Measurements from ENCODE around the gene ADGRD1.
"Not testable (repeated sequence)": the region's sequence is repeated elsewhere in the genome, so short reads cannot be mapped to it uniquely, and the experiment has no call there.

Gene ADGRD1

DNA sequence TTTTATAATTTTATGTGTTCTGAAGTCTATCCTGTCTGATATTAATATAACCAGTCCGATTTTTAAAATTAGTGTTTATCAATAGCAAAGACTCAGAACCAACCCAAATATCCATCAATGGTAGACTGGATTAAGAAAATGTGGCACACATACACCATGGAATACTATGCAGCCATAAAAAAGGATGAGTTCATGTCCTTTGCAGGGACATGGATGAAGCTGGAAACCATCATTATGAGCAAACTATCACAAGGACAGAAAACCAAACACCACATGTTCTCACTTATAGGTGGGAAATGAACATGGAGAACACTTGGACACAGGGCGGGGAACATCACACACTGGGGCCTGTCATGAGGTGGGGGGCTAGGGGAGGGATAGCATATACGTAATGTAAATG lies 16.2 kb upstream of the ADGRD1 start:
- DNase-seq (ENCODE audit: low read depth, low spot score), result not testable (repeated sequence)

DNA sequence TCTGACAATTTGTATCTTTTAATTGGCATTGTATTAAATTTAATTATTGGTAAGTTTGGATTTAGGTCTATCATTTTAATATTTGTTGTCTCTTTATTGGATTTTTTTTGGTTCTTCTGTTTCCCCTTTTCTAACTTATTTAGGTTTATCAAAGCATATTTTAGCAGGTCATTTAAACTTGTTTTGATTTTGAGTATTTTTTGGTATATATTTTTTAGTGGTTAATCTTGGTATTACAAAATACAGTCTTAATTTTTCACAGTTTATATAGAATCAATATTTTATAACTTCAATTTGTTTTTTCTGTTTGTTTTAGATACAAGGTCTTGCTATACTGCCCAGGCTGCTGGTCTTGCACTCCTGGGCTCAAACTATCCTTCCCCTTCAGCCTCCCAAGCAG lies 15.5 kb upstream of the ADGRD1 start:
- no peak for DNase-seq (ENCODE audit: low read depth, low spot score)

DNA sequence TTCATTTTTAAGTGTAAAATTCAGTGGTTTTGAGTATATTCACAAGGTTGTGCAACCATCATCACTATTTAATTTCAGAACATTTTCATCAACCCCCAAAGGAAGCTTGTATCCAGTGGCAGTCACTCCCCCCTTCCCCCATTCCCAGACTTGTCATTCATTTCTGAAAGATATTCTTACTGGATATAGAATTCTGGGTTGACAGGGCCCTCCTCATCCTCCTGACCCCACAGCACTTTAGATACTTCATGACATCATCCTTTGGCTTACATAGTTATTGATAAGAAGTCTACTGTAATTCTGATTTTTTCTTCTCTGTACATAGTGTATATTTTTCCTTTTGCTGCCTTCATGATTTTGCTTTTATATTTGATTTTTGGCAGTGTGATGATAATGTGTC lies 8.8 kb upstream of the ADGRD1 start:
- no peak for DNase-seq (ENCODE audit: low read depth, low spot score)

DNA sequence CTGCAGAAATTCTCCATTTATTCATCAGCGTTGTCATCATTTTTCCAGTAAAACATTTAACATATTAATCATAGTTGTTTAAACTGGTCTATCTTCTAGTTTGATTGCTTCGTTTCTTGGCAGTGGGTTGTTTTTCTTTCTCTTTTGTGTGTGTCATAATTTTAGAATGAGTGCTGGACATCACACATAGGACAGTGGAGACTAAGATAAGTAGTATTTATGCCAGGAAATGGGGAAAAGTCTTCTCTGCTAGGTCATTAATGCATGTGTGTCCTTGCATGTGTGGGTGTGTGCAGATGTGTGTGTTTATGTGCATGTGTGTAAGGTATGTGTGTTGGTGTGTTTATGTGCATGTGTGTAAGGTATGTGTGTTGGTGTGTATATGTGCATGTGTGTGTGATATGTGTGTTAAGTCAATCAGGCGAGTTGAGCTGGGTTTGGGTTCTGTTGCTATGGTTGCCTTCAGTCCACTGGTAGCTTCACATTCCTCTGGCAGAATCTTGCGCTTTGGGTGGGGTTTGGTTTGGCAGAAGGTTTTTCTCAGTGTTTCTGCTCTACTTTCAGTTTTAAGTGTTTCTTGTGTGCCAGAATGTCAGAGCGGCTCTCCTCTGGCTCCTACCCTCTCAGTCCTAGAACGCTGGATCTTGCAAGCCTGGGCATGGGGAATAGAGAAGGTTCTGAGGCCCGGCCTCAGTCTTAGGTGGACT lies 7.8 kb upstream of the ADGRD1 start:
- DNase-seq (ENCODE audit: low read depth, low spot score), result no peak

DNA sequence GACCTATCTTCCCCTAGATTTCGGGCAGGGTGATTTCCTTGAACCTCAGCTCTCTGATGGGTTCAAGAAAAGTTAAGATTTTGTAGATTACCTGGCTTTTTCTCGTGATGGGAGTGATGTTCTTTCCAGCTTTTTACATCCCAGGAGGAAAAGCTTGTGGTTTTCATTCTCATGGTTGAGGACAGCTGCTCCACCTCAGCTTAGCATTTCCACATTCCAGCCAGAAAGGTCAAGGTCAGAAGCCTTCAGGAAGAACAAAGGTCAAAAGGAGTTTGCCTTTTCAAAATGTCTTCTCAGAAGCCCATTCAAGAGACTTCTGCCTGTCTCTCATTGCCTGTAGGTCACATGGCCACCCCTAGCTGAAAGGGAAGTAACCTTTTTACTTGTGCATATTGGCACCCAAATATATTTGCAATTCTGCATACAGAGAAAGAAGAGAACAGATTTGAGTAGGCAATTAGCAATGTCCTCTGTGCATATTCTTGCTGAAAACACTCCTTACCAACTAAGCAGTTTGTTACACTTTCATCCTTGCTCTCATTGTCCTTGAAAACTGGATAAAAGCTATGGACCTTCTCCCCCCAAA lies 6.6 kb upstream of the ADGRD1 start:
- no peak for DNase-seq (ENCODE audit: low read depth, low spot score)

DNA sequence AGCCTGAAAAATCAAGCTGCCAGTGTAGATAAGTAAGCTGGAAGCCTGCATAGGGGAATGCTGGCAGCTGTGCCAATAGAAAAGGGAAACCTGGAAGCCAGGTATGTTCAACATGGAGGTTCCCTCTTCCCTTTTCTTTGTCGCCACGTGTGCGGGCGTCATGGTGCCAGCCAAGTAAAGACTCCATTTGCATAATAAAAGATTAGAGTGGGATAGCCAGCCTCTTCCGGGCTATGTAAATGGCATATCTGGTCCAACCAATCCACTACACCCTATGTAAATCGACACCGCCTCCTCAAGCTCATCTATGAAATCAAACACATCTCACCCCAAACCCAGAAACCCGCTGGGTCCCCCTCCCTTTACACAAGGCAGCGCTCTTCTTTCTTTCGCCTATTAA lies 5.6 kb upstream of the ADGRD1 start:
- DNase-seq (ENCODE audit: low read depth, low spot score), result no peak

DNA sequence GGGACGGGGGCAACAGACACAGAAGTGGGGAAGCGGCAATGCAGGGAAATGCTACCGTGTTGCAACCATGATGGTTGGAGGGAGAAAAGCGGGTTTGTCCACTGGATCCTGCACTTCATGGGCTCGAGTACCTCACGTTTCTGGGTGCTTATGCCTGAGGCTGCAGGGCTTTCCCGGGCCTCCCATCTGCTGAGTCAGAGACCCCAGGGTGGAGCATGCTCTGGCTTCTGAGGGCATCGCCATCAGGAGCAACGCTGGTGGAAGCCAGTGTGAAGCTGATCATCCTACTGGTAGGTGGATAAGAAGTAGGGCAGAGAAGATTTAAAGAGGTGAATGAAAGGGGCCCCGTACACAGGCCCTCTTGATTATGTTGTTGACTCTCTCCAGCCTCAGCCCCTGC lies 5.0 kb upstream of the ADGRD1 start:
- no peak for DNase-seq (ENCODE audit: low read depth, low spot score)

DNA sequence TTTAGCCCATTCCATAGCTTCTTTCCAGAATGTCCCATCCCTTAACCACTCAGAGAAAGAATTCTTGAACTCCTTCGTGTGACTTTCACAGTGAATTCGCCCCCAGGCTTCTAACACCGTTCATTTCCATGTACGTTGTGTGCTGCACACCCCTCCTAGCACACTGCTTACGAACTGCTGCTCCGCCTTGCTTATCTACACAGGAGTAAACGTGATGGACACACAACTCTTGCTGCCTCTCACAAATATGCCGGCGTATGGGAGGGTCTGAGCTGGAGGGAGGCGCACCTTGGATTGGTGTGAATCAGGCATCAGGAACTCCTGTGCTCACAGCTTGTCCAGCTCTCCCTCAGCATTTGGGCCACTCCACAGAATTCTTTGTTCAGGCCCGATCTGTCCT lies 3.9 kb upstream of the ADGRD1 start:
- no peak for DNase-seq (ENCODE audit: low read depth, low spot score)

DNA sequence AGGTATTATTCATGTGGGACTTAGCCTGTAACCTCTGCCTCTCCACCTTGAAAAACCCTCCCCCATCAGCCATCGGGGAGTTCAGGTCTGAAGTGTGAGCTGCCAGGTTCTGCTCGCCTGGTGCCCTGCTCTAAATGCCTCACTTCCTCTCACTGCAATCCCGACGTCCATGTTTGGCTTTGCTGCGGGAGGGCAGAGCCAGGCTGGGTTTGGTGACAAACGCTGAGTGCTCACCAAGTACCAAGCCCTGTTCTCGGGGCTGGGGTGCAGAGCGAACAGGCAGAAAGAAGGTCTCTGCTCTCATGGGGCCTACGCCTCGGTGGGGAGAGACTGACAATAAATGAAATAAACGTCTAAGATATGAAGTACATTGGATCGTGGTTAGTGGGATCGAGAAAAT lies 2.1 kb upstream of the ADGRD1 start:
- DNase-seq (ENCODE audit: low read depth, low spot score), result no peak

DNA sequence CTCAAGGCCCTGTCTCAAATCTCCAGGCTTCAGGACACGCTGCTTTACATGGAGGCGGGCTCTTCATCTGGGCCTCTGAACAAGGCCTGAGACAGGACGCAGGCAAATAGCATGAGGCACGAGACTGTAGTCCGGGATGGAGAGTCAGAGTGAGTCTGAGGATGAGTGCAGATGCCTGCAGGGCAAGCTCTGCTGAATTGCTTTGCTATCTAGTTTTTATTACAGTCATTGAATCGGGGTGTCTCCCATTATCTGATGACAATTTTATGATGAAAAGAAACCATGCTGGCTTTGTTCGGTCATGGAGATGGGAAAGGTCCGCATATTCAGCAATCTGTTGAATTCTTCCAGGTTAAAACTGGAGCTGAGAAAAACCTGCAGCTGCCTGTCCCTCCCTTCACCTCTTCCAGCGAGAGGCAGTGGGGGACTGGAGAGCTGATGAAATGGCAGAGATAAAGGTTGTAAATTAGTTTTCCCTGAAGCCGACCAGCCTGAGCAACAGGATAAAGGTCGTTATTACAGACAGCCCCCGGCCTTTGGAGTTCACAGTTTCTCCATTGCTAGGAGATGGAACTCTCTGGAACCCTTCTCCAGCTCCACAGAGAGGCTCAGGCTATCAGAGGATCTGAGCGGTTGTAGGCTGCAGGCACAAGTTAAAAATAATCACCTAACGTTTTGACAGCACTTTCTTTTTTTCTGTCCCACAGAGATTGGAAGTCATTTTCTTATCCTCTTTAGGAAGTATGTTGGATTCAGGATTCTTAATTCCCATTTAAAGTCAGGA lies 1.3 kb upstream of the ADGRD1 start:
- DNase-seq (ENCODE audit: low read depth, low spot score), result no peak

DNA sequence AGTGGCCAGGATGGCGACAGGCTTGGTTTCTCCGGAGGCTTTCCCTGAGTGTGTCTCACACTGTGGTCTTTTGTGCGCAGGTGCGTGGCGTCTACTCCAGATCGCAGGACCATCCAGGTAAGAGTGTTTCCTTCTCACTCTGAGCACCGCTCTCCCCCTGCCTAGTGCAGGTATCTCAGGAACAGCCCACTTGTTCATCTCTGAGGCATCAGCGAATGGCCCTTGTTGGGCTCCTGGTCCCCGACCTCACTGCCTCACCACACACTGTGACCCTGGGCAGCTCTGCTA lies 781 bp downstream of the ADGRD1 start:
- no peak for DNase-seq (ENCODE audit: low read depth, low spot score)

DNA sequence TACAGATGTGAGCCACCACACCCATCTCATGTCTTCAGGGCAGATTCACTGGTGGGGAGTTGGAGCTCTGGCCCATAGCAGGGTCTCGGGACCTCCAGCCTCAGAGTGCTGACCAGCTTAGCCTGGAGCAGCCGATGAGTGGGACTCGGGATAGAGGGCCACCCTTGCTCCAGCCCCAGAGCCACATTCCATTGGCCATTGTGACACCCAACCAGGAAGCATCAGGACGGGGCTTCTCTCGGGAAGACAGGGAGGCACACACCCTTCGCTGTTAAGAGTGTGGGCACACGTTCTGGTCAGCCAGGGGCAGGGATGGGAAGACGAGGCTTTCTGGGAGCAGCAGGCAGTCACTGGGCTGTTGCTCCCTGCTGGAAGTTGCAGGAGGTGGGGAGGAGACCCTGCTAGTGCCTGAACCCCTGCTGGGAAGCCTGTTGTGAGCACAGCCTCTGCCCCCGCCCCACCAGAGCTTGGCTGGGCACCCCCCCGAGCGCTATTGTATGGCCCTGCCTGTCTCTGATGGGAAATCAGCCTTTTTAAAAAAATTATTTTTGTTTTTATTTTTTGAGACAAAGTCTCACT lies 1.6 kb downstream of the ADGRD1 start:
- no peak for DNase-seq (ENCODE audit: low read depth, low spot score)

DNA sequence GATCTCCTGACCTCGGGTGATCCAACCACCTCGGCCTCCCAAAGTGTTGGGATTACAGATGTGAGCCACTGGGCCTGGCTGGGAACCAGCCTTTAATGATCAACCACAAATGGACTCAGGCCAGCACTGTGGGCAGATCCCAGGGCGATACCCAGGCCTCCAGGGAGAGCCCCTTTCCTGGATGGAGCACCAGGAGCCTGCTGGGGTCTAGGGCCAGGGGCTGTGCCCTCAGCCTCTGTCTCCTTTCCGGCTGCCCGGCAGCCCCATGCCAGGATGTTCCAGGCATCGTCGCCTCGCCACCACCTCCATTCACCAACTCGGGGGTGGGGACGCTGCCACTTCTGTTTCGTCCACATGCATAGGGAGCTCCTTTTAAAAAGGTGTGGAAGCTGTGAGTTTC lies 2.3 kb downstream of the ADGRD1 start:
- no peak for DNase-seq (ENCODE audit: low read depth, low spot score)

DNA sequence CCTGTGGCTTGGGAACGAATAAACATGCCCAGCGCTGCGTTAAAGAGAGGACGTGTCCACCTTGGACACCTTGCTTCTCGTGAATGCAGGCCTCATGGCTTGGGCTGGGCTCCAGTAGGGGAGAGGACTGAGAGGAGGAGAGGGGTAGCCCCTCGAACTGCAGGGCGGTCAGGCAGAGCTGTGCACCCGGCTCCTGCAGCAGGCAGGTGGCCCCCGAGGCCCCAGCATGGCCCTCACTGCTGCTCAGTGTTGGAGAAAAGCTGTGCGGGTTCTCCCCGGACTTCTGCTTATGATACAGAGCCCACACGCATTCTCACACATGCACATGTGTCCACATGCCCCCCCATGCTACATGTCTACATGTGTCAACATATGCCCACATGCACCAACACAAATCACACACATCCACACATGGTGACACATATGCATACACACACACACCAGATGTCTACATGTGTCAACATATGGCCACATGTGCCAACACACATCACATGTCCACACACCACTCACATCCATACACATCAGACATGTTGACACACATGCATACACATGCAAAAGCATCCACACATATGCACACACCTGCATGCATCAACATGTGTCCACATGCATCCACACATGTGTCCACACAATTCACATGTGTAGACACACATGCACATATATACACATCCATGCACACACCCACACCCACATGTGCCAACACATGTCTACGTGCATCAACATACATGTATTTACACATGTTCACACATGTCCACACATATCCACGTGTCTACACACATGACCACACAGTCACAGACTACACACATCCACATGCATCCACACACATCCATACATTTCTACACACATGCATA lies 3.0 kb downstream of the ADGRD1 start:
- no peak for DNase-seq (ENCODE audit: low read depth, low spot score)

DNA sequence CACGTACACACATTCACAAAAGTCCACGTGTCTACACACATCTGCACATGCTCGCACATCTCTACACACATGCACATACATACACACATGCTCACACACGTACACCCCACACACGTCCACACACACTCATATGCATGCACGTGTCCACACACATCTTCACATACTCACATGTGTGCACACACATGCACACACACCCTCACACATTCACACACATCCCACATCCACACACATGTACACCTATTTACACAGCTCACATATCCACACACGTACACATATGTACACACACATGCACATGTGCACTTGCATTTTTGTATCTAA lies 3.6 kb downstream of the ADGRD1 start:
- DNase-seq (ENCODE audit: low read depth, low spot score), result no peak

DNA sequence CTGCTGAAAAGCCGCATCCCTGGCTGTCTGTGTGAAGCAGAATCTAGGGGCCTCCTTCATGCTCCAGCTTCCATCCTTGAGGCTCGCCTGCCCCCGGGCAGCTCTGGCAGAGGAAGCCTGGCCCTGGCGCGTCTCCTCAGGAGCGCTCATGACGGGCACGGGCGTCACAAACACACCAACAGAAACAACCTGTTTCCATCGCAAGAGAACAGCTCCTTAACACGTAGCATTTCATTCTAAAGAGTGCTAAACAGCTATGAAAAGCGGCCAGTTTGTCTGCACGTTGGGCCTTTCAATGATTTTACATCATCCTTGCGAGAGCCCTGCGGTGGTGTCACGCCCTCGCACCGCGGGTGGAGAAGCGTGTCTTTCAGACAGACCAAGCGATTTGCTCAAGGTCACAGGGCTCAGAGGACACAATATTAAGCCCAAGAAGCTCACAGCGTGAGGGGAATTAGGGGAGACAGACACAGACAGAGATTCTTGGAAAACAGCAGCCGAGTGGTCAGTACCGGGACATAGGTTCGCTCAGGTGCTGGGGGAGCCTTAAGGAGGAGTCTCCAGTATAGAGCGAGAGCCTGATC lies 4.9 kb downstream of the ADGRD1 start:
- DNase-seq (ENCODE audit: low read depth, low spot score), result no peak

DNA sequence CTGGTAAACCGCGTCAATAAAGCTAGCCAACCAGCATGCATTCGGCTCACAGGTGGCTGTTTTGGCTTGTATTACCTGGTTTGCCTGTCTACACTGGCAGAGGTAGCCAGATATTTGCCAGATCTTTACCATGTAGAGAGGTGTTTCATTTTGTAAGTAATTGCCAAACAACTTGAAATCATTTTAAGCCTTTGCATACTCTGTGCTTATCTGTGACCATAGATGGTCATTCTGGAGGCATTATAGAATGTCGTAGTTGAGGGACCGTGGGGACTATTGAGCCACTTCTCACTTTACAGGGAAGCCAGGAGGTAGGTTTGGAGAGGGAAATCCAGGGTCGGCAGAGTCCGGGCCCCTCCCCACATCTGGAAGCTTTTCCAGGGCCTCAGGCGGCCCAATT lies 5.9 kb downstream of the ADGRD1 start:
- DNase-seq (ENCODE audit: low read depth, low spot score), result no peak

DNA sequence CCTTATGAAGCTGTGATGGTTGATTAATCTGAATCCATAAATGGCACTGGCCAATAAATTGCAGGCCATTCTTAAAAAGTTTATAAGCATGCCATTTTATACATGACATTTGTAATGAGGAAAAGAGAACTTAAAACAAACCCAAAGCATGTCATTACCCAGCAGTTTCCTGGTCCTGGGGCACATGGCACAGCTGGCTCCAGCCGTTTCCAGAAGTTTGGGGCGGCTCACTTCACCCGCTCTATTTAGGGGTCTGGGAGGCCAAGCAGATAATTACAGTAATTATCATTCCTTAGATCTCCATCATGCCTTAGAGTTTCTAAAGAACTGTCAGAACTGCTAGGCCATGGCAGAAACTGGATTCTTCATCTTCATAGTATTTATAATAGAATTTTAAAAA lies 6.4 kb downstream of the ADGRD1 start:
- no peak for DNase-seq (ENCODE audit: low read depth, low spot score)

DNA sequence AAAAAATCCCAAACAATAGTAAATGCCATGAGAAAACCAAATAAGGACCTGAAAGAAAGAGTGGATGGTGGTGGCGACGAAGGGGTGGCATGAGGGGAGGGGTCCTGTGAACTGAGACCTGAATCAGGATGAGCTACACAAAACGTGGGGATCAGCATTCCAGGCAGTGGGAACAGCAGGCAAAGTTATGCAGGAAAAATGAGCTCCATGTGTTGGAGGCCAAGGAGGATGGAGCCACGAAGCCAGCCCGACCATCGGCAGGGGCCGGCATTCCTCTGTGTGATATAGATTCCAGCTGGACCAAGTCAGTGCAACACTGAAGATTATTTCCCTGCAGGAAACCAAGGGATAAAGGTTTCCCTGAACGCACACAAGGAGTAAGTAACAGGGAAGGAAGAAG lies 7.1 kb downstream of the ADGRD1 start:
- DNase-seq (ENCODE audit: low read depth, low spot score), result no peak

DNA sequence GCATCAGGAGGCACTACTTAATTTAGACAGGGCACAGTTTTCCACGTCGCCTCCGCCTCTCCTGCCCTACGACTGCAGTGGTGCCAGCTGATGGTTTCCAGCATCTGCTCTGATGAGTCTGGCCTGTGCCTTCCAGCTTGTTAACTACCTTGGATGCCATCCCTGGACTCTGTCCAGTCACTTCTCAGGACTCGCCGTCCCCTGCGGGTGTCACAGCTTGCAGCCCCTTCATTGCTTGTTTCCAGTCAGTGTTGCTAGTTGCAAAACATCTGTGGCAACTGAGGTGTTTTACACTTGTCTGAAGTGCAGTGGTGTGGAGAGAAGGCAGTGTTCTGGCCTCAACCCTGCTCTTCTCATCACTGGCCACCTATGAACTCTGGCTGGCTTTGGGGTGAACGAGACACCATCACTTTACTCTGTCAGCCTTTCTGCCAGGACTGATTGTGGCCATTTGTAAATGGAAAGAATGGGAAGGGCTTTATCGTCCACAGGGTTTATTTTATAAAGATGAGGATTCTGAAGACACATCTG lies 8.3 kb downstream of the ADGRD1 start:
- DNase-seq (ENCODE audit: low read depth, low spot score), result no peak

DNA sequence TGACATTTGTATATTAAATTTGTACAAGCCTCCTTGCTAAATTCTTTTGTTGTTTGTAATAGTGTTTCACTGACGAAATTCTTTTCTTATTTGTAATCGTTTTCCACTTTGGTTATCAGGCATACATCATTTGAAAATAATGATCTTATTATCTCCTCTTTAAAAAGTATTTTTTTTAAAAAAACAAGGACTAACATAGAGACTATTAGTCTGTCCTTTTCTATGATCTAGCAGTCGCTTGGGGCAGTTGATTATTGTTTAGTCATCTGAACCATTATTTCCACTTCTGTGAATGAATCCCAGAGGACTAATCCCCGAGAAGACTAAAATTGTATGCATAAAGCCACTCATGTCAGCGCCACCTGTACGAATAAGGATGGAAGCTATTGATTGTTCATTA lies 11.5 kb downstream of the ADGRD1 start:
- DNase-seq (ENCODE audit: low read depth, low spot score), result no peak

DNA sequence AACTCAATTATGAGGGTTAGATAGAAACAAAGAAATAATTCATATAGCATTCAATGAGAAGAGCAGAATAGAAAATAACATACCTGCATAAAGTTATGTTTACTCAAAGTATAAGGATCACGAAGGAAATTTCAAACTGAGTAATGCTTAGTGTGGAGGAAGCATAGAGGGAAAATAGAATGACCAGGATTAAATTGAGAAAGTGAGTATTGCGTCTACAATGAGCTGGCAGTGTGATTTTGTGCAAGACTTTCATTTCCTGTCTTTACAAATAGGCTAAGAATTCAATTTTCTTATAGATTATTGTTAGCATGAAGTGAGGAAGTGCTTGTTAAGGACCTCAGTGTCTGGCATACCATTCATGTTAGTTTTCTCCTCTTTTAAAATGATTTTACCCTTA lies 12.0 kb downstream of the ADGRD1 start:
- no peak for DNase-seq (ENCODE audit: low read depth, low spot score)

Measured in activated naive CD8-positive, alpha-beta T cell treated with anti-CD3 and anti-CD28 coated beads, Interleukin-2, amount 50 U/mL, for 16 hours (primary cell).